GM23338 (cell line): ENCODE results near the gene BPIFB2. TPM values are rescaled to one million over a fixed set of nuclear protein-coding genes. Genes with fewer than 3 reads are reported as not detected.

Experiments
- ATAC-seq: fragments of 200-7000 bp; cut with Tn5 transposase; 3 replicates; pipeline ENCODE4 v1.9.1; 2020
- DNase-seq: peaks from one replicate; pipeline ENCODE4 v3.0.0-alpha.2; 2015; ENCODE audit warnings: low spot score
- H2AFZ ChIP-seq: fragments of 200-600 bp; sonication (generic); 2 replicates; pipeline ENCODE4 v1.8.0; 2016; ENCODE audit warnings: antibody characterized with exemption, mild to moderate bottlenecking, moderate library complexity
- H3F3A ChIP-seq: fragments of 200-600 bp; sonication (generic); replicated peaks from 2 replicates; pipeline ENCODE4 v1.8.0; 2017; ENCODE audit warnings: antibody characterized with exemption, mixed run types, low read depth
- H3K27ac ChIP-seq: fragments of 200-600 bp; sonication (generic); 2 replicates; pipeline ENCODE4 v1.6.1; 2016; ENCODE audit warnings: low read depth
- H3K27me3 ChIP-seq: fragments of 200-600 bp; sonication (generic); 2 replicates; pipeline ENCODE4 v1.8.0; 2016; ENCODE audit warnings: mild to moderate bottlenecking, mixed run types, moderate library complexity; ENCODE audit not compliant: insufficient read depth
- H3K36me3 ChIP-seq: fragments of 200-600 bp; sonication (generic); 2 replicates; pipeline ENCODE4 v1.8.0; 2016; ENCODE audit warnings: mild to moderate bottlenecking; ENCODE audit not compliant: insufficient read depth
- H3K4me1 ChIP-seq: fragments of 200-600 bp; sonication (generic); 2 replicates; pipeline ENCODE4 v1.8.0; 2016; ENCODE audit warnings: mild to moderate bottlenecking, moderate library complexity; ENCODE audit not compliant: insufficient read depth
- H3K4me2 ChIP-seq: fragments of 200-600 bp; sonication (generic); 2 replicates; pipeline ENCODE4 v1.7.1; 2017; ENCODE audit warnings: mixed run types
- H3K4me3 ChIP-seq: fragments of 200-600 bp; sonication (generic); 2 replicates; pipeline ENCODE4 v1.6.1; 2016; ENCODE audit warnings: mixed run types
- H3K79me2 ChIP-seq: fragments of 200-600 bp; sonication (generic); replicated peaks from 2 replicates; pipeline ENCODE4 v1.8.0; 2017; ENCODE audit warnings: mild to moderate bottlenecking; ENCODE audit not compliant: insufficient read depth
- H3K9me2 ChIP-seq: fragments of 200-600 bp; sonication (generic); 2 replicates; pipeline ENCODE4 v1.8.0; 2017; ENCODE audit not compliant: insufficient read depth
- H4K20me1 ChIP-seq: fragments of 200-600 bp; sonication (generic); replicated peaks from 2 replicates; pipeline ENCODE4 v1.8.0; 2017; ENCODE audit warnings: mild to moderate bottlenecking; ENCODE audit not compliant: insufficient read depth
- H3K27ac Mint-ChIP-seq: 2 replicates; pipeline ENCODE4 v1.8.0; 2020; ENCODE audit warnings: inconsistent platforms, mild to moderate bottlenecking, moderate library complexity, mixed read lengths
- H3K27me3 Mint-ChIP-seq: 3 replicates; pipeline ENCODE4 v1.8.0; 2022; ENCODE audit warnings: low read depth, mild to moderate bottlenecking, moderate library complexity, mixed read lengths, inconsistent platforms; ENCODE audit not compliant: insufficient read depth, poor library complexity
- H3K36me3 Mint-ChIP-seq: 3 replicates; pipeline ENCODE4 v1.8.0; 2021; ENCODE audit warnings: low read depth, mild to moderate bottlenecking, inconsistent platforms, moderate library complexity, mixed read lengths
- H3K4me1 Mint-ChIP-seq: 3 replicates; pipeline ENCODE4 v1.8.0; 2020; ENCODE audit warnings: mild to moderate bottlenecking, inconsistent platforms, mixed read lengths
- H3K4me3 Mint-ChIP-seq: 3 replicates; pipeline ENCODE4 v1.8.0; 2021; ENCODE audit warnings: moderate library complexity, mild to moderate bottlenecking, inconsistent platforms, mixed read lengths
- H3K9me3 Mint-ChIP-seq: 3 replicates; pipeline ENCODE4 v1.8.0; 2020; ENCODE audit warnings: moderate library complexity, mild to moderate bottlenecking, inconsistent platforms, mixed read lengths
- CREB1 ChIP-seq: fragments of 250-450 bp; sonication (Bioruptor Pico); IDR thresholded peaks from 2 replicates; pipeline ENCODE4 v1.5.0; 2020; ENCODE audit warnings: low read depth, mild to moderate bottlenecking, moderate library complexity
- CTCF ChIP-seq, 2 experiments: fragments of 200-600 bp in 1 of 2; sonication (generic) in 1 of 2; conservative IDR thresholded peaks; 2 replicates each; pipeline versions ENCODE4 v1.5.1 to v1.6.1; 2016 to 2017; ENCODE audit warnings: antibody characterized with exemption in 2 of 2, low read depth in 2 of 2, mild to moderate bottlenecking in 2 of 2, moderate library complexity in 1 of 2
- ZNF462 ChIP-seq: fragments of 250-450 bp; sonication (Bioruptor Pico); IDR thresholded peaks from 2 replicates; pipeline ENCODE4 v1.5.0; 2020; ENCODE audit warnings: mild to moderate bottlenecking, moderate library complexity
- polyA plus RNA-seq: library from polyadenylated mRNA; unstranded; fragments of >200 nt; fragmentation: Nextera tagmentation; extraction: Ambion mirVana; gene quantifications from 2 replicates; pipeline ENCODE4 v1.2.1, GENCODE V29; 2016
- total RNA-seq: library from RNA; depleted of rRNA; stranded (reverse); fragments of >200 nt; shearing (Covaris generic); gene quantifications from 2 replicates; pipeline ENCODE4 v1.2.3, GENCODE V29; 2014

BPIFB2 gene
- total and polyA plus RNA-seq, 2 experiments from 2014 or later: not detected

- no peak for TF ChIP-seq ZNF462 (CRISPR knock-in tag)
- no peak for TF ChIP-seq CREB1 (CRISPR knock-in tag)
Measured at GRCh38 chr20:32993496-32994050, 13.9 kb upstream of the BPIFB2 start (continued).

- Histone ChIP-seq H3K27me3 (no peaks in the 10 kb centered on the region), H2AFZ (no peak overlapping the region), H3K4me3 (no peak overlapping the region), H3K79me2 (no peaks in the 10 kb centered on the region), H3F3A (no peaks in the 10 kb centered on the region), H3K4me2 (no peak overlapping the region), H3K36me3 (no peaks in the 10 kb centered on the region), H4K20me1 (0 out of 2 replicates have a peak, but pooled peaks cover 2% of the 10 kb centered on the region), H3K27ac (no peak overlapping the region), H3K4me1 (no peaks in the 10 kb centered on the region), H3K9me2 (no peaks in the 10 kb centered on the region; the same call in 1 of the 2 replicates)
- ATAC-seq (no peak; the same call in 2 of the 3 replicates), DNase-seq (peak; percentile 35)
- no peaks in the 10 kb centered on the region for H3K36me3 Mint-ChIP-seq
- H3K27ac Mint-ChIP-seq: no peak overlapping the region
- peaks cover 8% of the 10 kb centered on the region for H3K27me3 Mint-ChIP-seq
- TF ChIP-seq CTCF (conservative IDR thresholded peaks at IDR 0.05; ENCODE audit: low read depth in 2 of 2): peak; percentile 53 to 55
- no peak for TF ChIP-seq ZNF462 (CRISPR knock-in tag)
- H3K4me3 Mint-ChIP-seq: no peak overlapping the region
- H3K9me3 Mint-ChIP-seq: no peaks in the 10 kb centered on the region; the same call in 2 of the 3 replicates
- H3K4me1 Mint-ChIP-seq: no peaks in the 10 kb centered on the region
Measured at GRCh38 chr20:32995802-32996201, 11.7 kb upstream of the BPIFB2 start.
